Fibroblast of villous mesenchyme (primary cell): ENCODE results near the gene CDH22. TPM values are rescaled to one million over a fixed set of nuclear protein-coding genes. Genes with fewer than 3 reads are reported as not detected.

Source experiments
- DNase-seq: peaks from one replicate; pipeline ENCODE4 v3.0.0-alpha.2; 2010; ENCODE audit warnings: low read depth
- H3K4me3 ChIP-seq: 2 replicates; pipeline ENCODE4 v1.5.1; 2011; ENCODE audit warnings: low read depth, mild to moderate bottlenecking, low read length
- total RNA-seq: library from RNA; depleted of rRNA; stranded (reverse); fragments of >200 nt; gene quantifications from 2 replicates; pipeline ENCODE4 v1.2.3, GENCODE V29; 2012
- TF ChIP-seq, protein P1 (sequence below): IDR thresholded peaks from 2 replicates; pipeline ENCODE4 v1.5.1; 2012; ENCODE audit warnings: low read depth, mild to moderate bottlenecking, low read length; ENCODE audit not compliant: insufficient read depth

The CDH22 gene
- total RNA-seq, 1 donor = not detected

GRCh38 chr20:46269372-46269771 is 38.9 kb downstream of the CDH22 start:
- no peak overlapping the region for H3K4me3 ChIP-seq
- no peak for DNase-seq
- TF ChIP-seq, protein P1, sequence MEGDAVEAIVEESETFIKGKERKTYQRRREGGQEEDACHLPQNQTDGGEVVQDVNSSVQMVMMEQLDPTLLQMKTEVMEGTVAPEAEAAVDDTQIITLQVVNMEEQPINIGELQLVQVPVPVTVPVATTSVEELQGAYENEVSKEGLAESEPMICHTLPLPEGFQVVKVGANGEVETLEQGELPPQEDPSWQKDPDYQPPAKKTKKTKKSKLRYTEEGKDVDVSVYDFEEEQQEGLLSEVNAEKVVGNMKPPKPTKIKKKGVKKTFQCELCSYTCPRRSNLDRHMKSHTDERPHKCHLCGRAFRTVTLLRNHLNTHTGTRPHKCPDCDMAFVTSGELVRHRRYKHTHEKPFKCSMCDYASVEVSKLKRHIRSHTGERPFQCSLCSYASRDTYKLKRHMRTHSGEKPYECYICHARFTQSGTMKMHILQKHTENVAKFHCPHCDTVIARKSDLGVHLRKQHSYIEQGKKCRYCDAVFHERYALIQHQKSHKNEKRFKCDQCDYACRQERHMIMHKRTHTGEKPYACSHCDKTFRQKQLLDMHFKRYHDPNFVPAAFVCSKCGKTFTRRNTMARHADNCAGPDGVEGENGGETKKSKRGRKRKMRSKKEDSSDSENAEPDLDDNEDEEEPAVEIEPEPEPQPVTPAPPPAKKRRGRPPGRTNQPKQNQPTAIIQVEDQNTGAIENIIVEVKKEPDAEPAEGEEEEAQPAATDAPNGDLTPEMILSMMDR = no peak

DNA sequence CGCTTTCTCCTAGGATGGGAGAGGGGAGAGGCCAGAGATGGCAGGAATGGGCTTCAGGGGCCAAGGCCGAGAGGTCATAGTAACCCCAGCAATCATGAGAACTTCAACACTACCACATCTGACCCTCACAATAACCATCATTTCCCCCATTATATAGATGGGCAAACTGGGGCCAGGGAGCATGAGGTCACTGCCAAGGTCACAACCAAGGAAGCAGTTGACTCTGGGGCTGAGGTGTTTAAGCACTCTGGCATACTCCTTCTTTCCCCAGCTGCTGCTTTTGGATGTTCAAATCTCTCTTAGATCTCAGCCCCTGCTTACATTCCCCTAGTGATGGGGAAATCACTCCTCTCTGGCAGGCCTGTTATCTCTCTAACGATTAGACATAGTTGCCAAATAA is 39.6 kb downstream of the CDH22 start:
- no peak overlapping the region for H3K4me3 ChIP-seq
- DNase-seq = no peak
- TF ChIP-seq, protein P1 = no peak

GRCh38 chr20:46268131-46268614 is 40.1 kb downstream of the CDH22 start:
- H3K4me3 ChIP-seq = no peak overlapping the region
- DNase-seq = no peak
- TF ChIP-seq, protein P1 = no peak

DNA sequence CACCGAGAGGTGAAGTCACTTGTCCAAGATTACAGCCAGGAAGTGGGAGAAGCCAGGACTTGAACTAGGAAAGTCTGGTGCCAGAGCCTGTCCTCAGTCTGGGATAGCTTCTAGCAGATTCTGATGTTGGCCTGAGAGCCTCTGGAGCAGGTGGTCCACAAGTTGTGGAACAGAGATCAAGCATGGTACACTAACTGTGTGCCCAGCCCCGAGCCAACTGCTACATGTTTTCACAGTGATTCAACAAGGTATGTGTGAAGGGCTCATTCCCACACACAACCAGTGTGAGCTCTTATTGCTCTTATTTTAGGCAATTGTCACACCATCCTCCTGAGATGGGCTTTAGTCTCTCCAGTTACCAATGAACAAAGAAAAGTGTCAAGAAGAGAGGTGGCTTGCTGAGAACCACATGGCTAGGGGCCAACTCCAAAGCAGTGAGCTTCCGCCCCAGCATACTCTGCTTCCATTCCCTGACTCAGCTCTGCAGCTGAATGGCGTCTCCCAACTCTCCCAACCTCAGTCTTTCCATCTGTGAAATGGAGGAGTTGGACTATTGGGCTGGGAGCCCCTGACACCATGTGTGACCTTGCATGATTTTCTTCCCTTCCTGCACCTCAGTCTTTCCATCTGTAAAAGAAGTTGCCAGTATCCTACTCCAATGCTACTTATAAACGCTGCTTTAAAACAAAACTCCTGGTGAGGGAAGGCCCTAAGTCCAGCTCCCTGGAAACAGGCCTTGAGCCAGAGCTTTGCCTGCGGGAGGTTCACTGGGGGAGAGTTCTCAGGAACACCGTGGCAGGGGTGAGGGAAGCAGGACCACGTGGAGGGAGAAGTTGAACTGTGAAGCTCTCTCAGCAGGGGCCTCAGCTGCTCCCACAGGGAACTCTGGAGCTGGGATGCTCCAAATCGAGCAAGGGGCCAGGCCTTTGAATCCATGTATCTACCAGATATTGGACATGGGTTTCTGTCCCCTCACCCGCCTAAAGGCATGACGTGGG is 40.9 kb downstream of the CDH22 start:
- TF ChIP-seq, protein P1 = no peak
- H3K4me3 ChIP-seq = no peak overlapping the region
- no peak for DNase-seq

- H3K4me3 ChIP-seq = no peak overlapping the region
- DNase-seq = no peak
- TF ChIP-seq, protein P1 = no peak
Observed at GRCh38 chr20:46265539-46265938, 42.8 kb downstream of the CDH22 start.

GRCh38 chr20:46264391-46265266 is 43.7 kb downstream of the CDH22 start:
- TF ChIP-seq, protein P1 = no peak
- DNase-seq = no peak
- no peak overlapping the region for H3K4me3 ChIP-seq
